ENCODE results near the gene PXDN. TPM values are rescaled to one million over a fixed set of nuclear protein-coding genes. Genes with fewer than 3 reads are reported as not detected.
"Not testable (repeated sequence)": the region's sequence is repeated elsewhere in the genome, so short reads cannot be mapped to it uniquely, and the experiment has no call there.

Gene PXDN
- total RNA-seq, 1 experiment from 2014 or later, result 102 TPM

DNA sequence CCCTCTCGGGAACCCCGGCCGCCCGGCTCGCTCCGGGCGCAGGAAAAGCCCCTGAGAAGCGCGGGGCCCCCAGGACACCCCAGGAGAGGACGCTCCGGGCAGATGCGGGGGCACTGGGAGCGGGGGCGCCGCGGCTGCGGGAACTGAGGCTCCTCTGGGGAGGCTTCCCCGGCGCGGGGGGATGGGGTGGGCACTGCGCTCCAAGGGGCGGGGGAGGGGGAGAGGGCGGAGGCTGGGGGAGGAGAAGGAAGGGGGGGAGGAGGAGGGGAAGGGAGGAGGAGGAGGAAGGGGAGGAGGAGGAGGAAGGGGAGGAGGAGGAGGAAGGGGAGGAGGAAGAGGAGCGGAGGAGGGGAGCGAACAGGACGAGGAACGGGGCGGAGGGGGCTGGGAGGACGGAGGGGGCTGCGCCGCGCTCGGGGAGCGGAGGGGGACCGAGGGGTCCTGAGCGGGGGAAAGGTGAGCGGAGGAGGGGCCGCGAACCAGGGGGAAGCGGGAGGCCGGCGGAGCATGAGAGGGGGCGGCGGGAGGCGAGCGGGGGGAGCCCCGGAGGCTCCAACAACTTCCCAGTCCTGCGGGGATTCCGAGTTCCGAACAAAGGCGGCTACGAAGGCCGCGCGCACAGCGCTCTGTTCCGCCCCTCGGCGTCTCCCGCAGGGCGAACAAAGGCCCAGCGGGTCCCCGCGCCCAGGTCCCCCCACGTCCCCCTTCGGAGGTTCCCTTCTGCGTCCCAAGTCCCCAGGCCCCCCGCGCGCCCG, 742 bp downstream of the PXDN start:
- H3K36me3 ChIP-seq (replicated peaks; ENCODE audit: control insufficient read depth, insufficient read depth, low read length), result peaks cover 1% of the 10 kb centered on the region

DNA sequence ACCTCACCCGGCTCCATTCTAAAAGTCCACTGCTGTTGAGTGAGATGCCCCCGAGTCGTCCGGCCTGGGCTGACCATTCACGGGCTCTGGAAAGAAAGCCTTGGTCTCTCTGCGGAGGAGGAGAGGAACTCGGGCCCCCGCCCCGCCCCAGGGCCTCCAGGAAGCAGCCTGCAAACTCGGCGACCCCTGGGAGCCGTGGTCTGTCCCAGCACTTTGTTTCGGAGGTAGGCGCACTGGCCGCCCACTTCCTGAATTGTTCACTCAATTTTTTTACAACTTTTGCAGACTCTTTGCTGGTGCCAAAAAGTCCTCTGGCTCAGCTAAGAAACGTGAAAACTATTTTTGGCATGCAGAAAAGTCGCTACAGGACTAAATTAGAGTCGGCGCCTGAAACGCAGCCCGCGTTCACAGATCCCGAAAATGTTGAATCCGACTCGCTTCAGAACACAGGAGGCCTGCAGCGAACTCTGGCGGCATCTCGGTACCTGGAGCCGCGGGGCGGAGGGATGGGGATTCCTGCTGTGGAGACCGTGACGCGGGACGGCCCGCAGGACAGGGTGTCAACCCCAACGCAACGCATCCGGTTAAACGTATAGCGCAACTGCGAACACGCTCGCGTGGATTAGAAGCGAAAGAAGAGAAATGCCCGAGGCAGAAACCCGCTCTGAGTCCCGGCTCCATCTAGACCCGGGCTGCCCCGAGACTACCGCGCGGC, 1.5 kb downstream of the PXDN start:
- DNase-seq, result peak; percentile 90
- Histone ChIP-seq H3K36me3 (replicated peaks; ENCODE audit: control insufficient read depth, insufficient read depth, low read length) (peaks cover 1% of the 10 kb centered on the region), H3K27me3 (ENCODE audit: control insufficient read depth, insufficient read depth, low read length) (peaks cover 7% of the 10 kb centered on the region; the same call in 1 of the 2 replicates), H3K4me3 (ENCODE audit: insufficient read depth, low read depth, low read length) (peak overlapping the region; percentile 83)

More for the DNA sequence above, 742 bp downstream of the PXDN start:
- DNase-seq, result peak; percentile 93
- H3K4me3 ChIP-seq (ENCODE audit: insufficient read depth, low read depth, low read length), result peak overlapping the region; percentile 83
- H3K27me3 ChIP-seq (ENCODE audit: control insufficient read depth, insufficient read depth, low read length), result peaks cover 8% of the 10 kb centered on the region

DNA sequence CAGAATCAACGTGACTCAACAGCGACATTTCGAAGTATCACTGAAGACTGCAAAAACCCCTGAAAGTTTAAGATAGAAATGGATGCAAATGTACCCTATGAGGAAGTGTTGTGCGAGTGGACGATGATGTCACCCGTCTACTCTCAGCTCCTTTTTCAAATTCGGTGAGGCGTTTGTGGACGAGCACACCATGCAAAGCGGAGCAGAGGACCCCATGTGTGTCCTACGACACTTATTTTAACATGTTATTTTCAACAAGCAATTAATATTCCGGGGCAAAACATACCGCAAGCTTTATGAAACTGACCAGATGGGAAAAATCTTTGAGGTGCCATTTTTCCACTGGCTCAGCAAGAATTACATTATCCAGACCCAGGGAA, 2.0 kb downstream of the PXDN start:
- peak; percentile 54 for DNase-seq
- H3K36me3 ChIP-seq (replicated peaks; ENCODE audit: control insufficient read depth, insufficient read depth, low read length), result peaks cover 1% of the 10 kb centered on the region
- H3K27me3 ChIP-seq (ENCODE audit: control insufficient read depth, insufficient read depth, low read length), result peaks cover 7% of the 10 kb centered on the region; the same call in 1 of the 2 replicates
- peak overlapping the region; percentile 83 for H3K4me3 ChIP-seq (ENCODE audit: insufficient read depth, low read depth, low read length)

DNA sequence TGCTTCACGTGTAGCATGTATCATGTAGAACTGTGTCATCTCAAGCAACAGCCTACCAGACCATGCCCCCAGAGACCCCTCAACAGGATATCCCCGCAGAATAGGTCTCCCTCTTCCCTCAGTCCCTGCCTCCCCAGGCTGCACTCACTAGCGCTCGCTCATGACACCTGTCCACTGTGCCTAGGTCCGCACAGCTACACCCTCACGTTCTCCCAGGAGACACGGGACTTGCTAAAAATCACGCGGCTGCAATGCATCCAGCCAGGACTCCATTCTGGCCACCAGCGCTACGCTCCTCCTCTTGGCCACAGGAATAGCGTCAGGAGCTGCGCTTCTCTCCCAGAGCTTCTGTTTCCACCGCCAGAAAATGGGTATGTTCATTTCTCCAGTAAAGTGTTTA, 2.5 kb downstream of the PXDN start:
- H3K36me3 ChIP-seq (replicated peaks; ENCODE audit: control insufficient read depth, insufficient read depth, low read length), result peaks cover 1% of the 10 kb centered on the region
- DNase-seq, result peak; percentile 46
- H3K27me3 ChIP-seq (ENCODE audit: control insufficient read depth, insufficient read depth, low read length), result peaks cover 5% of the 10 kb centered on the region; the same call in 1 of the 2 replicates
- H3K4me3 ChIP-seq (ENCODE audit: insufficient read depth, low read depth, low read length), result no peak overlapping the region

DNA sequence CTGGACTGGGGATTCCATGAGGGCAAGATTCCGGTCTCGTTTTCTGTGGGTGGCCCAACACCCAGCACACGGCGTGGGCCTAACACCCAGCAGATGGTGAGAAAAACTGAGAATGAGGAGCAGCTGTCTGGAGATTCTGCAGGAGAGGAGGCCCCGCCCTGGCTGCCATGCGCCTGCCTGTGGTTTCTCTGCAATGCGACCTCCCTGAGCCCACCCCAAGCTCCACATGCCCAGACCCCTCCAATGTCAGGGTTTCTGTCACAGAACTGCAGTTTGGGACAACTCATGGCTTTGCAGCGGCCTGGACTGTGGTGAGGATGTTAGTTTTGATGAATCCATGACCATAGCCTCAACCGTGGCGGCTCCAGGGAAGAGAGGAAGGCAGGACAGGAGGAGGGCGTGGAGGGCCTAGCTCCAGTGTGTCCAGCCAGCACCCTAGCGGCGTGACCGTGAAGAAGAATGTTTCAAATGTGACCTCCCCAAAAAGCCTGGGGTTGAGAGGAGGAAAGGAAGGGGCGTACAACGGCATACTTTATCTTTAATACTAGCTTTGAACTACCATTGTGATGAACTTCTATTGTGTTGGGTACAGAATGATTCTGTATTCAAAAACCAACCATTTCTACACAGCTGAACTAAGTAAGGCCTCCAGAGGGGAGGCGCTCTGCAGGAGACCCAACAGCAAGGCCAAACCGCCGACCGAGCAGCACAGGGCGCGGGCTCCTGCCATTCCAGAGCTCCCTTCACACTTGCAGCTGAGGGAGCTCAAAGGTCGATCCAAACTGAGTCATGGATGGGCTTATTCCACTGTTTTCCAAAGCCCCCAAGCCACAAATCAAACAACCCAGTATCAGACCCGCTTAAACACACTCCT, 3.4 kb downstream of the PXDN start:
- H3K27me3 ChIP-seq (ENCODE audit: control insufficient read depth, insufficient read depth, low read length), result peaks cover 2% of the 10 kb centered on the region; the same call in 1 of the 2 replicates
- H3K4me3 ChIP-seq (ENCODE audit: insufficient read depth, low read depth, low read length), result no peak overlapping the region
- peaks cover 1% of the 10 kb centered on the region for H3K36me3 ChIP-seq (replicated peaks; ENCODE audit: control insufficient read depth, insufficient read depth, low read length)
- DNase-seq, result peak; percentile 33

DNA sequence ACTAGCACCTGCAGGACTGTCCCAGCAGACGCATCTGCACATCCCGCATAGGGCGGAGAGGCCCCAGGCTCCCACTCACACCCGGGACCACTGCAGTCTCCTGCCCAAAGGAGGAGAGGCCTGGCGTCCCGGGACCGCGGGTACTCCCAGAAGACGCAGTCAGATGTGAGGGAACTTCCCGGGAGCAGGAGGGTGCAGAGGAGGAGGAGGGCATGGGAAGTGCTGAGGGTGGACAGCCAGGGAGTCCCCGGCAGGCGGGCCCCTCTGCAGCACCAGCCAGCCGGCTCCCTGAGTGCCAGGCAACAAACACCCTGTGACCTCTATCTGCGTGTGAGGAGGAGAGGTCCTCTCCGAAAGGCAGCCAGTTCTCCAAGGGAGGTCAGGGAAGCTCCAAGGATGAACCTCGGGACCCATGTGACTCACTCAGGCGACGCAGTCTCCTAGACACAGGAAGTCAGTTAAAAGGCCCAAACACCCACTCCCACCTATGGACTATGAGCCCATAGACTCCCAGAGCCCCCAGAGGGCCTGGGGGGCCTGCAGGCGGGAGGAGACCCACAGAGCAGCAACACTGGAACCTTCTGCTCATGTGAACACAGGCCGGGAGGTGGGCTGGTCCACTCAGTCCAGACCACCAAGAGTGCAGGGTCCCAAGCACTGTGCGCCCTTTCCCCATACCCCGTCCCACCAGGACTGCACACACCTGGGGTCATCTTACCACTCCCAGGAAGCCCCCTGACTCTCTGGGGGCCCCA, 4.2 kb downstream of the PXDN start:
- Histone ChIP-seq H3K36me3 (replicated peaks; ENCODE audit: control insufficient read depth, insufficient read depth, low read length) (peaks cover 1% of the 10 kb centered on the region), H3K27me3 (ENCODE audit: control insufficient read depth, insufficient read depth, low read length) (no peaks in the 10 kb centered on the region), H3K4me3 (ENCODE audit: insufficient read depth, low read depth, low read length) (no peak overlapping the region)
- peak; percentile 47 for DNase-seq

DNA sequence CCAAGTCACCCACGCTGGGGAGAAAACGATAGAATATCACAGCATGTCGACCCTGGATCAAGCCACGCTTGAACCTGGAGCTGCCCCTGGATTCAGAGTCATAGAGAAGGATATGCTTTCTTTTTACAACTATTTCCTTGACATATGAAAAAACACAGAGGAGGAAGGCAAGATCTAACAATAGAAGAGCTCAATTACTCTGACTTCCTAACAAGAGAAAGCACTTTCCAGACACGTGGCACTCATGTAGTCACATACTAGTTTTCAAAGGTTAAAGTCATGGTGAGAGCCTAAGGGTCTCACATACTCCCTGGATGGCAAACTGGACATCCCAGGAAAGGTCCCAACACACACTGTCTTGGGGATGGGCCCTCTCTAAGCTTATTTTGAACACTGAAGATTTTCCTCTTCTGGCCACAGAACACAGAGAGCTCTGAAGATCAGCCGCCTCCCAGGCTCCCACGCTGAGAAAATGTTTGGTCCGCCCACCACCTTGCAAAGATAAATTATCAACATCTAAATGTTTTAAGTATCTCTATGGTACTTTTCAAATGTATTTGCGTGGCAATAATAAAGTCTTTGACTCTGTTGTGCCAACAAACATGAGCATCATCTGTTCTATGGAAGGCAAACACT, 4.9 kb downstream of the PXDN start:
- Histone ChIP-seq H3K36me3 (replicated peaks; ENCODE audit: control insufficient read depth, insufficient read depth, low read length) (peaks cover 1% of the 10 kb centered on the region), H3K27me3 (ENCODE audit: control insufficient read depth, insufficient read depth, low read length) (no peaks in the 10 kb centered on the region), H3K4me3 (ENCODE audit: insufficient read depth, low read depth, low read length) (no peak overlapping the region)
- DNase-seq, result peak; percentile 10

DNA sequence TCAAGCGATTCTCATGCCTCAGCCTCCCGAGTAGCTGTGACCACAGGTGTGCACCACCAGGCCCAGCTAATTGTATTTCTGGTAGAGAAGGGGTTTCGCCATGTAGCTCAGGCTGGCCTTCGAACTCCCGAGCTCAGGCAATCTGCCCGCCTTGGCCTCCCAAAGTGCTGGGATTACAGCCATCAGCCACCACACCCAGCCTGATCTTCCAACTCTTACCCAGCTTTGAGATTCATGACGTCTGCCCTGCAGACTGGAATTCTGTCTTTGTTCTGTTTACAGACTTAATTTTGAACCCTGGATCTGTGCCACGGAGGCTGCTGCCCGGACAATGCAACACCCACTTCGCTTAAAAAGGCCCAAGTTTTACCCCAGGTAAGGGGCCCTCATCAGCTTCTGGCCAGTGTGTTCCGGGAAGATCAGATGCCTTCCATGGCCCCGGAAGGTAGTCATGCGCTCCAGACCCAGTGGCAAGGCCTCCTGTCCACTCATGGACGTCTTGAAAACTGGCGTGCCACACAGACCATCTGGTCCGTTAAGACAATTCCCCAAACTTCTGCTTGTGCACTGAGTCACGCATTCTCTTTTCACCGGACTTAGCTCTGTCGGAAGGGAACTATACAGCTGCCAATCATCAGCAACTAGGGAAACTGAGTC, 5.5 kb downstream of the PXDN start:
- Histone ChIP-seq H3K36me3 (replicated peaks; ENCODE audit: control insufficient read depth, insufficient read depth, low read length) (peaks cover 1% of the 10 kb centered on the region), H3K27me3 (ENCODE audit: control insufficient read depth, insufficient read depth, low read length) (no peaks in the 10 kb centered on the region), H3K4me3 (ENCODE audit: insufficient read depth, low read depth, low read length) (no peak overlapping the region)
- DNase-seq, result peak; percentile 16

DNA sequence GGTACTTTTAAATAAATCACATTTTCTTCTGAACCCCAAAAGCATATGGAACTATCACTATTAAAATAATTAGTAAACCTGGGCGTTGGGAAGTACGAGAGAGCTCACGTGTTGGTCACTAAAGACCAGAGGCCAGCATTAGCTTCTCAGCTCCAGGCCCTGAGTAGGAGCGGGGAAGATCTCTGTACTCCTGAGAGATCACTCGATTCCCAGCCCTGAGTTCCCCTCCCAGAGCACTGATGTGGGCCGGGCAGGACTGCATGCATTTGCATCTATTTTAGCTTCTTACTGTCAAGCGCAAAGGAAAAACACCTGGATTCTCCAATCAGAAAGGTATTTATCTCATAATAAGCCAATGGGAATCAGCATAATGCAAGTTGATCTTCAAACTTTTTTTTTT, 6.2 kb downstream of the PXDN start:
- H3K4me3 ChIP-seq (ENCODE audit: insufficient read depth, low read depth, low read length), result no peak overlapping the region
- DNase-seq, result peak; percentile 12

DNA sequence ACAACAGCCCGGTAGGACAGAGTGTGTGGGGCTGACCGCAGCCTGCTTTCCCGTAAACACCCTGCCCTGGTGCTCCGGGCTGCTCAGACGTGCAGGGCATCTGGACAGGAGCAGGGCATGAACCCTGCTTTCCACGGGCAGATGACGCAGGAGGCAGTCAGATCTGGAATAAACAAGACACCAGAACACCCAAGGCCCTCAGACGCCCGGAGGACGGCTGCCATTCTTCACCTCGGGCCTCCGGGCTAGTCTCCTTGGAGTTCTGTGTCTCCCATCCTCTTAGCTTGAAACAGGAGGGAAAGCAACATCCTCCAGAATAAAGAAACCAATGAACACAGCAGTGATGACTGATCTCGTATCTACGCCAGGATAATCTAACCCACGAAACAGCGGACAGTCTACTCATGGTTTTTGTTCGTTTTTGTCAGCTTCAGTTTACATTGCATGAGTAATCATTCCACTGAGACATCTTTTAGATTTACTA, 7.3 kb downstream of the PXDN start:
- Histone ChIP-seq H3K4me3 (ENCODE audit: insufficient read depth, low read depth, low read length) (no peak overlapping the region), H3K36me3 (replicated peaks; ENCODE audit: control insufficient read depth, insufficient read depth, low read length) (peaks cover 1% of the 10 kb centered on the region), H3K27me3 (ENCODE audit: control insufficient read depth, insufficient read depth, low read length) (no peaks in the 10 kb centered on the region)
- DNase-seq, result peak; percentile 13

More for the DNA sequence above, 6.2 kb downstream of the PXDN start:
- H3K36me3 ChIP-seq (replicated peaks; ENCODE audit: control insufficient read depth, insufficient read depth, low read length), result peaks cover 1% of the 10 kb centered on the region
- H3K27me3 ChIP-seq (ENCODE audit: control insufficient read depth, insufficient read depth, low read length), result no peaks in the 10 kb centered on the region

DNA sequence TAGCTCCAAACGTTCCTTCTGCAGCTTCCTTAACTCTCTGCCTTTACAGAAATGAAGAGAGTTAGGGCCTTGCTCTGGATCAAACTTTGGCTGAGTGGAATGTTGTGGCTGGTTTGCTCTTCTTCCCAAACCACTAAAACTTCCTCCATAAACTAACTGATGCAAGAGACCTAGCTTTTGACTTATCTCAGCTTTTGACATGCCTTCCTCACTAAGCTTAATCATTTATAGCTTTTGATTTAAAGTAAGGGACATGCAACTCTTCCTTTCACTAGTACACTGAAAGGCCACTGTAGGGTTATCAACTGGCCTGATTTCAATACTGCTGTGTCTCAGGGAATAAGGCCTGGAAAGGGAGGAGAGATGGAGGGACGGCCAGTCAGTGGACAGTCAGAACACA, 8.3 kb downstream of the PXDN start:
- H3K27me3 ChIP-seq (ENCODE audit: control insufficient read depth, insufficient read depth, low read length), result no peaks in the 10 kb centered on the region
- no peak overlapping the region for H3K4me3 ChIP-seq (ENCODE audit: insufficient read depth, low read depth, low read length)
- DNase-seq, result no peak
- H3K36me3 ChIP-seq (replicated peaks; ENCODE audit: control insufficient read depth, insufficient read depth, low read length), result no peaks in the 10 kb centered on the region; the same call in 1 of the 2 replicates

DNA sequence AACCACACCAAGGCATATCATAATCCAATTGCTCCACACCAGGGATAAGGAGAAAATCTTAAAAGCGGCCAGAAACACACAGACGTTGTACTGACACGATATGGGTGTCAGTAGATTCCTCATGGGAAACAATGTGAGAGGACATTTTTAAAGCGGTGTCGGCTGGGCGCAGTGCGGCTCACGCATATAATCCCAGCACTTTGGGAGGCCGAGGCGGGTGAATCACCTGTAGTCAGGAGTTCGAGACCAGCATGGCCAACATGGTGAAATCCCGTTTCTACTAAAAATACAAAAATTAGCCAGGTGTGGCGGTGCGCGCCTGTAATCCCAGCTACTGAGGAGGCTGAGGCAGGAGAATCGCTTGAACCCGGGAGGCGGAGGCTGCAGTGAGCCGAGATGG, 11.0 kb downstream of the PXDN start:
- not testable (repeated sequence) for H3K27me3 ChIP-seq (ENCODE audit: control insufficient read depth, insufficient read depth, low read length); H3K36me3 ChIP-seq (replicated peaks; ENCODE audit: control insufficient read depth, insufficient read depth, low read length); H3K4me3 ChIP-seq (ENCODE audit: insufficient read depth, low read depth, low read length); DNase-seq
